Endothelial cell of umbilical vein (primary cell): ENCODE measurements around the gene PKNOX2. TPM values are rescaled to one million over a fixed set of nuclear protein-coding genes. Genes with fewer than 3 reads are reported as not detected.

Experiments used
- BruUV-seq: library from RNA; stranded (reverse); fragments of 400-500 nt; replicated peaks from 2 replicates; lab custom pipeline; 2021; lab: Mats Ljungman, UMichigan
- CTCF ChIA-PET: fragments of 300-600, 350-600 bp; sonication (Branson Sonifier 250); formaldehyde crosslinking; loops from one replicate; lab custom pipeline; 2021; ENCODE audit warnings: antibody characterized with exemption, inconsistent platforms; lab: Charles Lee
- POLR2A ChIA-PET: fragments of 300-600, 350-600 bp; sonication (Branson Sonifier 250); formaldehyde crosslinking; loops from one replicate; lab custom pipeline; 2021; ENCODE audit warnings: antibody characterized with exemption, inconsistent platforms; lab: Charles Lee
- DNase-seq: peaks from one replicate; pipeline ENCODE4 v3.0.0-alpha.2; 2011; ENCODE audit warnings: low read depth, low spot score
- FAIRE-seq: peaks from 2 replicates; lab custom pipeline; 2011; peaks lifted over from hg19 to GRCh38; lab: Jason Lieb, UNC
- H2AFZ ChIP-seq: 2 replicates; pipeline ENCODE4 v1.6.0; 2012; ENCODE audit warnings: low read depth, low read length, control low read depth, inconsistent platforms
- H3K27ac ChIP-seq: 2 replicates; pipeline ENCODE4 v1.5.1; 2011; ENCODE audit warnings: low read depth, mild to moderate bottlenecking, control low read depth, low read length, moderate library complexity; ENCODE audit not compliant: insufficient read depth
- H3K27me3 ChIP-seq, 2 experiments: 2 replicates each; pipeline versions ENCODE4 v1.6.0 to v1.6.1; 2011; ENCODE audit warnings: low read length in 2 of 2, mixed read lengths in 1 of 2; ENCODE audit not compliant: control insufficient read depth in 2 of 2, insufficient read depth in 2 of 2
- H3K36me3 ChIP-seq, 2 experiments: 2 replicates in 1 of 2; 3 replicates in 1 of 2; pipeline ENCODE4 v1.5.1; 2011; ENCODE audit warnings: low read length in 2 of 2, mild to moderate bottlenecking in 1 of 2, moderate library complexity in 1 of 2; ENCODE audit not compliant: control insufficient read depth in 2 of 2, insufficient read depth in 2 of 2; ENCODE audit errors: extremely low read depth in 1 of 2
- H3K4me1 ChIP-seq: 3 replicates; pipeline ENCODE4 v1.5.1; 2011; ENCODE audit warnings: mild to moderate bottlenecking, low read length; ENCODE audit not compliant: control insufficient read depth, insufficient read depth; ENCODE audit errors: extremely low read depth
- H3K4me2 ChIP-seq: 2 replicates; pipeline ENCODE4 v1.6.1; 2011; ENCODE audit warnings: low read length, control low read depth, mixed read lengths; ENCODE audit not compliant: insufficient read depth
- H3K4me3 ChIP-seq, 3 experiments: fragments of 200-600 bp in 1 of 3; sonication (generic), shearing (Covaris generic) in 1 of 3; replicated peaks in 1 of 3; 2 replicates each; pipeline ENCODE4 v1.5.1; 2011 to 2016; ENCODE audit warnings: control low read depth in 3 of 3, low read length in 3 of 3, mild to moderate bottlenecking in 2 of 3, inconsistent platforms in 1 of 3, low read depth in 1 of 3, moderate library complexity in 1 of 3; ENCODE audit not compliant: insufficient read depth in 1 of 3
- H3K79me2 ChIP-seq: 2 replicates; pipeline ENCODE4 v1.6.0; 2012; ENCODE audit warnings: low read length, inconsistent platforms; ENCODE audit not compliant: control insufficient read depth, insufficient read depth
- H3K9ac ChIP-seq: replicated peaks from 2 replicates; pipeline ENCODE3; 2011; ENCODE audit warnings: low read length, control low read depth; ENCODE audit not compliant: insufficient read depth; ENCODE audit errors: extremely low read depth
- H3K9me1 ChIP-seq: replicated peaks from 3 replicates; pipeline ENCODE4 v1.6.0; 2011; ENCODE audit warnings: mild to moderate bottlenecking, low read length; ENCODE audit not compliant: control insufficient read depth, insufficient read depth; ENCODE audit errors: extremely low read depth
- H3K9me3 ChIP-seq: replicated peaks from 2 replicates; pipeline ENCODE4 v1.5.1; 2012; ENCODE audit warnings: low read length, inconsistent platforms; ENCODE audit not compliant: control insufficient read depth, insufficient read depth
- H4K20me1 ChIP-seq: replicated peaks from 2 replicates; pipeline ENCODE3; 2011; ENCODE audit warnings: mild to moderate bottlenecking, low read length; ENCODE audit not compliant: control insufficient read depth, insufficient read depth; ENCODE audit errors: extremely low read depth
- CTCF ChIP-seq, 2 donors: IDR thresholded peaks; 1 replicate in 1 of 2; 2 replicates in 1 of 2; pipeline ENCODE4 v1.5.1; 2011; ENCODE audit warnings: low read length in 2 of 2, mild to moderate bottlenecking in 2 of 2, moderate library complexity in 2 of 2, control low read depth in 1 of 2, inconsistent platforms in 1 of 2, low read depth in 1 of 2; ENCODE audit not compliant: insufficient read depth in 1 of 2; ENCODE audit errors: extremely low read depth in 1 of 2
- EZH2 ChIP-seq: IDR thresholded peaks from 2 replicates; pipeline ENCODE4 v1.6.1; 2012; ENCODE audit warnings: borderline replicate concordance, low read depth, mild to moderate bottlenecking, moderate library complexity, low read length, inconsistent platforms; ENCODE audit not compliant: severe bottlenecking
- FOS ChIP-seq: IDR thresholded peaks from 2 replicates; pipeline ENCODE4 v1.6.1; 2011; ENCODE audit warnings: mild to moderate bottlenecking, low read length, moderate library complexity, borderline replicate concordance; ENCODE audit not compliant: insufficient read depth
- GATA2 ChIP-seq: IDR thresholded peaks from 2 replicates; pipeline ENCODE4 v1.7.0; 2011; ENCODE audit warnings: low read depth, mild to moderate bottlenecking, moderate library complexity, mixed read lengths, low read length; ENCODE audit not compliant: insufficient read length, insufficient read depth
- JUN ChIP-seq: IDR thresholded peaks from 2 replicates; pipeline ENCODE4 v1.6.1; 2011; ENCODE audit warnings: borderline replicate concordance, low read depth; ENCODE audit not compliant: insufficient read length, insufficient read depth
- MAX ChIP-seq: IDR thresholded peaks from 2 replicates; pipeline ENCODE4 v1.6.1; 2011; ENCODE audit not compliant: insufficient read depth, insufficient read length
- MYC ChIP-seq: IDR thresholded peaks from one replicate; pipeline ENCODE4 v1.6.1; 2011; ENCODE audit warnings: mild to moderate bottlenecking, low read depth, low read length
- POLR2A ChIP-seq: IDR thresholded peaks from 2 replicates; pipeline ENCODE4 v1.6.1; 2012; ENCODE audit warnings: low read depth, mild to moderate bottlenecking, control low read depth, low read length
- POLR2AphosphoS5 ChIP-seq: IDR thresholded peaks from 2 replicates; pipeline ENCODE4 v1.6.1; 2012; ENCODE audit warnings: low read depth, mild to moderate bottlenecking, control low read depth, low read length, moderate library complexity; ENCODE audit not compliant: insufficient read depth
- dilution Hi-C: fragments of 300-500 bp; cut with MboI; formaldehyde crosslinking; loops from one replicate; pipeline ENCODE4 v1.15.0; 2019; ENCODE audit warnings: low sequenced_read_pairs; ENCODE audit not compliant: extremely low pct_ligation_motif_present
- intact Hi-C: fragments of 100-400 bp; cut with micrococcal nuclease; formaldehyde crosslinking; loops from one replicate; pipeline ENCODE4 v1.10.0; 2022
- polyA plus RNA-seq, 4 experiments: library from polyadenylated mRNA; depleted of rRNA in 3 of 4; stranded (reverse) in 3 of 4; unstranded in 1 of 4; fragments of >200 nt; gene quantifications; 2 replicates each; pipeline versions ENCODE4 v1.2.1 to v1.2.3, GENCODE V29; 2011 to 2012; ENCODE audit warnings: missing spikeins in 1 of 4
- total RNA-seq: library from RNA; stranded (reverse); gene quantifications from 2 replicates; pipeline ENCODE4 v1.2.3, GENCODE V29; 2021

Gene PKNOX2
- total and polyA plus RNA-seq, 2 donors (not counting 3 experiments of a cell fraction or from before 2014, with no cell fraction given), result 0.11 to 0.91 TPM

- DNase-seq, result no peak
- H4K20me1 ChIP-seq, result no peaks in the 10 kb centered on the region
- POLR2A ChIA-PET, result no interaction called here
- H3K27me3 ChIP-seq, result peaks cover 2 to 4% of the 10 kb centered on the region in 2 experiments
- no peak overlapping the region for H3K27ac ChIP-seq
- intact Hi-C loops, result no loop called here
- H3K36me3 ChIP-seq, result no peaks in the 10 kb centered on the region
- dilution Hi-C loops, result no loop called here
- no peak for FAIRE-seq
- no peaks in the 10 kb centered on the region for H3K4me1 ChIP-seq
- CTCF ChIA-PET, result no interaction called here
- H3K9me1 ChIP-seq, result no peaks in the 10 kb centered on the region
- no peak overlapping the region for H3K9ac ChIP-seq
- no peak overlapping the region for H3K4me2 ChIP-seq
- no TSS peak for BruUV-seq
- no peaks in the 10 kb centered on the region for H3K9me3 ChIP-seq
- no peaks in the 10 kb centered on the region for H3K79me2 ChIP-seq
- no peak for TF ChIP-seq MAX
- no peak for TF ChIP-seq JUN
- no peak for TF ChIP-seq CTCF (IDR thresholded peaks at IDR 0.05; ENCODE audit: extremely low read depth in 1 of 2, insufficient read depth in 1 of 2, low read depth in 1 of 2, low read length in 2 of 2)
- TF ChIP-seq POLR2AphosphoS5, result no peak
- no peak for TF ChIP-seq FOS
- no peak for TF ChIP-seq MYC
- no peak for TF ChIP-seq EZH2
- no peak for TF ChIP-seq GATA2
- no peak for TF ChIP-seq POLR2A
- no peak overlapping the region for H2AFZ ChIP-seq
- H3K4me3 ChIP-seq, result no peak overlapping the region
These were observed 62.6 kb downstream of the PKNOX2 start for GRCh38 chr11:125227151-125227550.
